SK-N-SH treated with all-trans-retinoic acid at 6 μM for 48 hours (cell line): ENCODE data around the gene MYH9.

Source experiments
- ATAC-seq: fragments of 200-7000 bp; cut with Tn5 transposase; 3 replicates; pipeline ENCODE4 v1.9.1; 2020; ENCODE audit warnings: mild to moderate bottlenecking, moderate library complexity
- ARNTL ChIP-seq: fragments of 450-650 bp; formaldehyde crosslinking; IDR thresholded peaks from 2 replicates; pipeline ENCODE4 v1.5.0; 2020; ENCODE audit warnings: low read depth, mild to moderate bottlenecking, moderate library complexity, borderline replicate concordance
- BACH2 ChIP-seq: fragments of 250-450 bp; sonication (Bioruptor Pico); IDR thresholded peaks from 2 replicates; pipeline ENCODE4 v1.9.0; 2021; ENCODE audit warnings: mild to moderate bottlenecking, borderline replicate concordance
- CREB5 ChIP-seq: fragments of 250-450 bp; sonication (Bioruptor Pico); IDR thresholded peaks from 2 replicates; pipeline ENCODE4 v1.5.1; 2020; ENCODE audit warnings: low read depth, mild to moderate bottlenecking, moderate library complexity
- CSDC2 ChIP-seq: fragments of 250-450 bp; sonication (Bioruptor Pico); IDR thresholded peaks from 2 replicates; pipeline ENCODE4 v1.5.0; 2020; ENCODE audit warnings: mild to moderate bottlenecking, moderate library complexity
- ESRRG ChIP-seq: fragments of 250-450 bp; sonication (Bioruptor Pico); IDR thresholded peaks from 2 replicates; pipeline ENCODE4 v1.6.1; 2021; ENCODE audit warnings: mild to moderate bottlenecking
- GLIS3 ChIP-seq: fragments of 250-450 bp; sonication (Bioruptor Pico); IDR thresholded peaks from 2 replicates; pipeline ENCODE4 v1.5.0; 2020; ENCODE audit warnings: mild to moderate bottlenecking, moderate library complexity
- ISL1 ChIP-seq: fragments of 250-450 bp; sonication (Bioruptor Pico); IDR thresholded peaks from 2 replicates; pipeline ENCODE4 v2.1.2; 2022; ENCODE audit warnings: mild to moderate bottlenecking, moderate library complexity
- OSR1 ChIP-seq: fragments of 250-450 bp; sonication (Bioruptor Pico); IDR thresholded peaks from 2 replicates; pipeline ENCODE4 v1.8.0; 2022; ENCODE audit warnings: moderate library complexity, mild to moderate bottlenecking, inconsistent platforms
- PATZ1 ChIP-seq: fragments of 250-450 bp; sonication (Bioruptor Pico); IDR thresholded peaks from 2 replicates; pipeline ENCODE4 v1.8.0; 2020; ENCODE audit warnings: mild to moderate bottlenecking, moderate library complexity, borderline replicate concordance
- POU6F1 ChIP-seq: fragments of 250-450 bp; sonication (Bioruptor Pico); IDR thresholded peaks from 2 replicates; pipeline ENCODE4 v1.8.0; 2021; ENCODE audit warnings: low read depth, mild to moderate bottlenecking, moderate library complexity, borderline replicate concordance
- PPARA ChIP-seq: fragments of 250-450 bp; sonication (Bioruptor Pico); IDR thresholded peaks from 2 replicates; pipeline ENCODE4 v1.5.0; 2020; ENCODE audit warnings: mild to moderate bottlenecking, borderline replicate concordance
- RARB ChIP-seq: fragments of 250-450 bp; sonication (Bioruptor Pico); IDR thresholded peaks from 2 replicates; pipeline ENCODE4 v1.8.0; 2021; ENCODE audit warnings: mild to moderate bottlenecking, moderate library complexity
- SNAI2 ChIP-seq: fragments of 250-450 bp; sonication (Bioruptor Pico); IDR thresholded peaks from 2 replicates; pipeline ENCODE4 v1.5.0; 2020; ENCODE audit warnings: mild to moderate bottlenecking, moderate library complexity
- TCF4 ChIP-seq: fragments of 250-450 bp; sonication (Bioruptor Pico); IDR thresholded peaks from 2 replicates; pipeline ENCODE4 v1.8.0; 2021; ENCODE audit warnings: mild to moderate bottlenecking, moderate library complexity, borderline replicate concordance
- TOX ChIP-seq: fragments of 250-450 bp; sonication (Bioruptor Pico); IDR thresholded peaks from 2 replicates; pipeline ENCODE4 v1.8.0; 2021; ENCODE audit warnings: mild to moderate bottlenecking, moderate library complexity, borderline replicate concordance
- TSHZ2 ChIP-seq: fragments of 250-450 bp; sonication (Bioruptor Pico); IDR thresholded peaks from 2 replicates; pipeline ENCODE4 v1.5.0; 2020; ENCODE audit warnings: mild to moderate bottlenecking, moderate library complexity
- ZC3H10 ChIP-seq: fragments of 250-450 bp; sonication (Bioruptor Pico); IDR thresholded peaks from 2 replicates; pipeline ENCODE4 v1.5.1; 2021; ENCODE audit warnings: mild to moderate bottlenecking, moderate library complexity
- ZFP3 ChIP-seq: fragments of 250-450 bp; sonication (Bioruptor Pico); IDR thresholded peaks from 2 replicates; pipeline ENCODE4 v1.5.0; 2020; ENCODE audit warnings: mild to moderate bottlenecking, moderate library complexity
- ZFP30 ChIP-seq: fragments of 450-650 bp; formaldehyde crosslinking; IDR thresholded peaks from 2 replicates; pipeline ENCODE4 v1.5.0; 2022; ENCODE audit warnings: mild to moderate bottlenecking, moderate library complexity
- ZNF565 ChIP-seq: fragments of 450-650 bp; formaldehyde crosslinking; conservative IDR thresholded peaks from 2 replicates; pipeline ENCODE4 v1.5.0; 2020; ENCODE audit warnings: low read depth, mild to moderate bottlenecking, moderate library complexity
- ZNF70 ChIP-seq: fragments of 450-650 bp; formaldehyde crosslinking; IDR thresholded peaks from 2 replicates; pipeline ENCODE4 v1.5.0; 2020; ENCODE audit warnings: mild to moderate bottlenecking, moderate library complexity
- ZNF8 ChIP-seq: fragments of 450-650 bp; formaldehyde crosslinking; IDR thresholded peaks from 2 replicates; pipeline ENCODE4 v1.5.0; 2020; ENCODE audit warnings: mild to moderate bottlenecking, moderate library complexity

The MYH9 gene

GRCh38 chr22:36279219-36279666 lies 108.5 kb downstream of the MYH9 start:
- TF ChIP-seq PATZ1 (CRISPR knock-in tag) (no peak), OSR1 (CRISPR knock-in tag) (no peak), TSHZ2 (CRISPR knock-in tag) (no peak), ZFP3 (CRISPR knock-in tag) (no peak), ZC3H10 (CRISPR knock-in tag) (no peak), ZNF8 (CRISPR knock-in tag) (no peak), CSDC2 (CRISPR knock-in tag) (no peak), ZNF70 (CRISPR knock-in tag) (no peak), ISL1 (CRISPR knock-in tag) (no peak), GLIS3 (CRISPR knock-in tag) (no peak), ESRRG (no peak), ZFP30 (CRISPR knock-in tag) (no peak), ZNF565 (CRISPR knock-in tag) (no peak), ARNTL (no peak), RARB (CRISPR knock-in tag) (no peak)
- no peak for ATAC-seq

- ATAC-seq: peak; percentile 68
- no peak for TF ChIP-seq ARNTL
- TF ChIP-seq SNAI2 (CRISPR knock-in tag): no peak
- no peak for TF ChIP-seq TOX (CRISPR knock-in tag)
- no peak for TF ChIP-seq CSDC2 (CRISPR knock-in tag)
- no peak for TF ChIP-seq ZNF565 (CRISPR knock-in tag)
- no peak for TF ChIP-seq TCF4
- TF ChIP-seq POU6F1 (CRISPR knock-in tag): no peak
- TF ChIP-seq CREB5 (CRISPR knock-in tag): no peak
- TF ChIP-seq RARB (CRISPR knock-in tag): no peak
- no peak for TF ChIP-seq PPARA (CRISPR knock-in tag)
- no peak for TF ChIP-seq ISL1 (CRISPR knock-in tag)
- TF ChIP-seq ZFP30 (CRISPR knock-in tag): no peak
- TF ChIP-seq ESRRG: no peak
- no peak for TF ChIP-seq BACH2
- TF ChIP-seq ZFP3 (CRISPR knock-in tag): no peak
- TF ChIP-seq ZNF8 (CRISPR knock-in tag): no peak
- TF ChIP-seq PATZ1 (CRISPR knock-in tag): no peak
- TF ChIP-seq ZNF70 (CRISPR knock-in tag): no peak
- TF ChIP-seq OSR1 (CRISPR knock-in tag): no peak
Measured at GRCh38 chr22:36277482-36278291, 110.1 kb downstream of the MYH9 start.
